ENCODE measurements around the gene ZNF569. TPM values are rescaled to one million over a fixed set of nuclear protein-coding genes. Genes with fewer than 3 reads are reported as not detected.

The ZNF569 gene
- total RNA-seq, result 9.7 and 11.0 TPM in 2 replicates

GRCh38 chr19:37466798-37467607 is at the start of gene ZNF569:
ZNF569 (minus strand) TSS chr19:37467444; CDS start chr19:37444921, 22,523 bp downstream.

GRCh38 chr19:37506387-37507166 is 39.3 kb upstream of the ZNF569 start, which contains the start of gene ZNF793:
ZNF793 (plus strand) TSS chr19:37506939; CDS start chr19:37523440, 16,501 bp downstream.

GRCh38 chr19:37468961-37469777 is 1.9 kb upstream of the ZNF569 start, which contains the start of gene ZNF570:
ZNF570 (plus strand) TSS chr19:37469356; CDS start chr19:37470355, 999 bp downstream.

GRCh38 chr19:37370880-37371661 is 96.2 kb downstream of the ZNF569 start, which contains the start of gene ZNF527:
ZNF527 (plus strand) TSS chr19:37371099; CDS start chr19:37374199, 3,100 bp downstream.

Other genes starting within 250 kb of the ZNF569 start
- gene ZNF383, start 249.2 kb downstream of the ZNF569 start, total RNA-seq, result 5.9 and 6.1 TPM in 2 replicates
- 4.2 and 4.8 TPM in 2 replicates for gene ZNF527, start 96.3 kb downstream of the ZNF569 start, total RNA-seq
- 9.1 and 11.0 TPM in 2 replicates for gene ZNF570, start 1.9 kb upstream of the ZNF569 start, total RNA-seq
- 1.5 and 2.5 TPM in 2 replicates for gene ZNF793, start 39.5 kb upstream of the ZNF569 start, total RNA-seq
- gene ZNF571, start 127.3 kb upstream of the ZNF569 start, total RNA-seq, result 3.2 and 4.2 TPM in 2 replicates
- 0.28 and 0.89 TPM in 2 replicates for gene ZNF540, start 127.4 kb upstream of the ZNF569 start, total RNA-seq
- gene ZFP30, start 188.0 kb upstream of the ZNF569 start, total RNA-seq, result 18.2 and 19.9 TPM in 2 replicates